CD14-positive monocyte (primary cell): ENCODE results near the gene JAKMIP2. TPM values are rescaled to one million over a fixed set of nuclear protein-coding genes. Genes with fewer than 3 reads are reported as not detected.
A peak's percentile ranks its signal among the peaks of the same experiment; 100 is the strongest.

Experiments used
- DNase-seq, 3 donors: peaks; one replicate each; pipeline ENCODE4 v3.0.0-alpha.2; 2011 to 2022
- H2AFZ ChIP-seq: 2 replicates; pipeline ENCODE4 v1.6.0; 2012; ENCODE audit warnings: mild to moderate bottlenecking, low read depth, low read length, inconsistent platforms; ENCODE audit not compliant: insufficient read depth, poor library complexity, severe bottlenecking
- H3K27ac ChIP-seq, 2 donors: 1 replicate in 1 of 2; 2 replicates in 1 of 2; pipeline ENCODE4 v1.5.1; 2012 to 2013; ENCODE audit warnings: low read length in 2 of 2, control low read depth in 1 of 2, inconsistent platforms in 1 of 2, low read depth in 1 of 2, mild to moderate bottlenecking in 1 of 2
- H3K27me3 ChIP-seq, 2 donors: one replicate each; pipeline versions ENCODE4 v1.6.0 to v1.6.1; 2011 to 2013; ENCODE audit warnings: low read length in 2 of 2; ENCODE audit not compliant: control insufficient read depth in 2 of 2, insufficient read depth in 2 of 2
- H3K36me3 ChIP-seq, 2 donors: replicated peaks in 1 of 2; 1 replicate in 1 of 2; 2 replicates in 1 of 2; pipeline versions ENCODE4 v1.5.1 to v1.6.1; 2012 to 2013; ENCODE audit warnings: low read length in 2 of 2, control low read depth in 1 of 2, inconsistent platforms in 1 of 2, mild to moderate bottlenecking in 1 of 2; ENCODE audit not compliant: insufficient read depth in 2 of 2, control insufficient read depth in 1 of 2
- H3K4me1 ChIP-seq, 2 donors: 1 replicate in 1 of 2; 2 replicates in 1 of 2; pipeline versions ENCODE4 v1.5.1 to v1.6.1; 2012 to 2013; ENCODE audit warnings: low read length in 2 of 2, control low read depth in 1 of 2, inconsistent platforms in 1 of 2, mild to moderate bottlenecking in 1 of 2, moderate library complexity in 1 of 2; ENCODE audit not compliant: insufficient read depth in 2 of 2, control insufficient read depth in 1 of 2
- H3K4me2 ChIP-seq: replicated peaks from 2 replicates; pipeline ENCODE3; 2012; ENCODE audit warnings: low read length, moderate library complexity, mild to moderate bottlenecking; ENCODE audit not compliant: poor library complexity, severe bottlenecking; ENCODE audit errors: extremely low read depth
- H3K4me3 ChIP-seq, 3 experiments: fragments of 200-600 bp in 1 of 3; sonication (generic) in 1 of 3; replicated peaks in 1 of 3; 1 replicate in 2 of 3; 2 replicates in 1 of 3; pipeline ENCODE4 v1.5.1; 2011 to 2013; ENCODE audit warnings: low read length in 3 of 3, mild to moderate bottlenecking in 3 of 3, control low read depth in 2 of 3, low read depth in 2 of 3, inconsistent platforms in 1 of 3, moderate library complexity in 1 of 3
- H3K79me2 ChIP-seq: 2 replicates; pipeline ENCODE4 v1.6.0; 2012; ENCODE audit warnings: mild to moderate bottlenecking, control low read depth, inconsistent platforms, low read length, moderate library complexity; ENCODE audit not compliant: insufficient read depth
- H3K9ac ChIP-seq: 2 replicates; pipeline ENCODE4 v1.6.0; 2017; ENCODE audit warnings: low read length, mild to moderate bottlenecking; ENCODE audit not compliant: insufficient read depth, poor library complexity, severe bottlenecking
- H3K9me3 ChIP-seq, 2 donors: replicated peaks in 1 of 2; 1 replicate in 1 of 2; 2 replicates in 1 of 2; pipeline versions ENCODE4 v1.5.1 to v1.6.1; 2012 to 2013; ENCODE audit warnings: low read length in 2 of 2, control low read depth in 1 of 2; ENCODE audit not compliant: control insufficient read depth in 1 of 2, insufficient read depth in 1 of 2
- H4K20me1 ChIP-seq: 2 replicates; pipeline ENCODE4 v1.6.0; 2012; ENCODE audit warnings: mild to moderate bottlenecking, low read length, control low read depth, moderate library complexity; ENCODE audit not compliant: insufficient read depth
- H3K27ac Mint-ChIP-seq, 7 donors: one replicate each; pipeline ENCODE4 v1.8.0; 2020; ENCODE audit warnings: mild to moderate bottlenecking in 7 of 7, mixed read lengths in 7 of 7, moderate library complexity in 6 of 7, inconsistent platforms in 2 of 7
- H3K27me3 Mint-ChIP-seq, 3 donors: one replicate each; pipeline ENCODE4 v1.8.0; 2021 to 2022; ENCODE audit warnings: low read depth in 3 of 3, mild to moderate bottlenecking in 3 of 3, mixed read lengths in 3 of 3, moderate library complexity in 3 of 3, inconsistent platforms in 1 of 3
- H3K36me3 Mint-ChIP-seq, 2 donors: one replicate each; pipeline ENCODE4 v1.8.0; 2020; ENCODE audit warnings: mixed read lengths in 2 of 2, inconsistent platforms in 1 of 2, mild to moderate bottlenecking in 1 of 2
- H3K4me1 Mint-ChIP-seq: one replicate; pipeline ENCODE4 v1.8.0; 2020; ENCODE audit warnings: mild to moderate bottlenecking, mixed read lengths
- H3K4me3 Mint-ChIP-seq, 2 donors: one replicate each; pipeline ENCODE4 v1.8.0; 2020; ENCODE audit warnings: mild to moderate bottlenecking in 2 of 2, mixed read lengths in 2 of 2, moderate library complexity in 1 of 2
- H3K9me3 Mint-ChIP-seq, 7 donors: one replicate each; pipeline ENCODE4 v1.8.0; 2020 to 2022; ENCODE audit warnings: mixed read lengths in 7 of 7, mild to moderate bottlenecking in 6 of 7, moderate library complexity in 6 of 7, inconsistent platforms in 2 of 7
- CTCF ChIP-seq: fragments of 200-600 bp; IDR thresholded peaks from one replicate; pipeline ENCODE4 v1.8.0; 2022; ENCODE audit warnings: antibody characterized with exemption, mild to moderate bottlenecking
- WGBS: methylation state at CpG from one replicate; pipeline ENCODE4 v1.1.5; 2013; ENCODE audit warnings: missing lambda C conversion rate; ENCODE audit not compliant: insufficient coverage; 5-methylcytosine and 5-hydroxymethylcytosine counted together
- intact Hi-C, 2 donors: fragments of 100-400 bp; cut with micrococcal nuclease; formaldehyde crosslinking; loops; one replicate each; pipeline versions ENCODE4 v1.15.0 to v1.15.1; 2023
- polyA plus RNA-seq, 3 donors: library from polyadenylated mRNA; depleted of rRNA in 1 of 3; unstranded in 2 of 3; stranded (reverse) in 1 of 3; fragments of 300-500 nt in 2 of 3; fragments of >200 nt in 1 of 3; fragmentation: Illumina TruSeq in 2 of 3; gene quantifications; 1 replicate in 2 of 3; 2 replicates in 1 of 3; pipeline ENCODE4 v1.2.3, GENCODE V29; 2012 to 2021

Gene JAKMIP2
- polyA plus RNA-seq, 3 donors = 0.02 TPM; not detected in 2

DNA sequence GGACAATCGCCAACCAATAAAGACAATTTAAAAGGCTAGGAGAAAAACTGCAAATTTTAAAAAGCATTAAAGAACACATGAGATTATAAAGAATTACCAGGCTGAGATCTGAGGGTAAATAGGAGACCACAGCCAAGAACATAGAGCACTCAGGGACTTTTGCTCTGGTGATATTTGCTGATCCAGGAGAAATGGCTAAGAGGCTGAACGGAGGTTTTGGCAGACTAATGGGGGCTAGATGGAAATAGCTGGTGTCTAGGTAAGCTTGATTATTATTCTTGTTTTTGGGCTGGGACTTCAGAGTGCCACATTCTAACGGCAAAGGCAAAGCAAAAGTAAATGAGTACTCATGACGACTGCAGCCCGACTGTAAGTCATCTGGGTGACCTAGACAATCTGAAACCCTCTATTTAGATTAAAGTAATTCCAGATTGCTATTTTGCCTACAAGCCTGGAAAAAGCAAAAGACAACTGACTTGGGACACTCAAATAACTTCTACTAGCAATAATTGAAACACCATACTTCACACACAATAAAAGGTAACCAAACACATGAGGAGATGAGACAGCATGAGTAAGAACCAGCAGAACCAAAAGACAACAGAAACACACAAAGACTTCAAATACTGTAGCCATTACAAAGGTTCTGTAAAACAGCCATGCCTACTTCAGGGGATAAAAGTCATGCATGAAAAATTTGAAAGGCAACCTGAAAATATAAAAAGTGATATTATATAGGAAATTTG lies 68.8 kb downstream of the JAKMIP2 start:
- 86% methylated on average over 1 of the region's 5 CpGs for WGBS
- Histone ChIP-seq H3K36me3 (no peaks in the 10 kb centered on the region), H3K4me2 (no peak overlapping the region), H3K79me2 (no peaks in the 10 kb centered on the region), H3K9me3 (no peaks in the 10 kb centered on the region), H3K27ac (no peak overlapping the region), H4K20me1 (no peaks in the 10 kb centered on the region), H3K4me1 (no peaks in the 10 kb centered on the region), H3K4me3 (peak overlapping the region in 1 of 3 experiments; percentile 12), H3K27me3 (no peaks in the 10 kb centered on the region), H2AFZ (no peak overlapping the region), H3K9ac (no peak overlapping the region)
- Mint-ChIP-seq H3K4me1 (peaks cover 12% of the 10 kb centered on the region), H3K36me3 (no peaks in the 10 kb centered on the region), H3K27me3 (no peaks in the 10 kb centered on the region), H3K27ac (peak overlapping the region in 2 of 7 donors; percentile 27 to 64), H3K4me3 (peak overlapping the region; percentile 47 to 49), H3K9me3 (peaks cover 0 to 2% (median 0%) of the 10 kb centered on the region in 7 donors)
- no peak for TF ChIP-seq CTCF
- intact Hi-C loops = no loop called here
- no peak for DNase-seq

- no CpG with 5 or more reads among the region's 4 CpGs for WGBS
- Histone ChIP-seq H3K9me3 (no peaks in the 10 kb centered on the region), H3K4me2 (peak overlapping the region; percentile 54), H3K27me3 (no peaks in the 10 kb centered on the region), H3K9ac (no peak overlapping the region), H3K4me1 (no peaks in the 10 kb centered on the region), H3K4me3 (peak overlapping the region in 2 of 3 experiments; percentile 30 to 36), H3K79me2 (no peaks in the 10 kb centered on the region), H3K36me3 (no peaks in the 10 kb centered on the region), H4K20me1 (no peaks in the 10 kb centered on the region), H2AFZ (peak overlapping the region; percentile 41), H3K27ac (peak overlapping the region in 1 of 2 donors; percentile 12)
- no peaks in the 10 kb centered on the region for H3K27me3 Mint-ChIP-seq
- no peaks in the 10 kb centered on the region for H3K36me3 Mint-ChIP-seq
- TF ChIP-seq CTCF = no peak
- intact Hi-C loops = no loop called here
- peak overlapping the region; percentile 66 to 87 for H3K4me3 Mint-ChIP-seq
- H3K27ac Mint-ChIP-seq = peak overlapping the region in 5 of 7 donors; percentile 40 to 84 (median 57)
- no peak for DNase-seq
- peaks cover 0 to 2% (median 0%) of the 10 kb centered on the region in 7 donors for H3K9me3 Mint-ChIP-seq
- H3K4me1 Mint-ChIP-seq = peaks cover 12% of the 10 kb centered on the region
Observed at GRCh38 chr5:147712598-147712997, 69.9 kb downstream of the JAKMIP2 start.
